ENCODE results near the gene SPG7.
A peak's percentile ranks its signal among the peaks of the same experiment; 100 is the strongest.

SPG7 gene

GRCh38 chr16:89473791-89474414 is 34.3 kb upstream of the SPG7 start:
- TF ChIP-seq EZH2 (IDR thresholded peaks at IDR 0.05; ENCODE audit: borderline replicate concordance, low read depth, low read length, severe bottlenecking): no peak
- no peak for TF ChIP-seq CTCF (IDR thresholded peaks at IDR 0.05; ENCODE audit: borderline replicate concordance, extremely low read depth, low read length, poor library complexity, severe bottlenecking)
- H2AFZ ChIP-seq (ENCODE audit: low read depth, low read length): no peak overlapping the region
- H3K27ac ChIP-seq (ENCODE audit: low read length): no peak overlapping the region
- peaks cover 45% of the 10 kb centered on the region for H3K36me3 ChIP-seq (ENCODE audit: insufficient read depth, low read length)
- no peaks in the 10 kb centered on the region for H3K9me3 ChIP-seq (ENCODE audit: insufficient read depth, low read length, severe bottlenecking)
- H3K4me3 ChIP-seq (ENCODE audit: low read depth in 1 of 2, low read length in 2 of 2): no peak overlapping the region
- H3K79me2 ChIP-seq (ENCODE audit: insufficient read depth, low read length): peaks cover 100% of the 10 kb centered on the region
- no peak overlapping the region for H3K4me2 ChIP-seq (ENCODE audit: insufficient read depth, low read length)
- peaks cover 30% of the 10 kb centered on the region for H3K4me1 ChIP-seq (ENCODE audit: insufficient read depth, low read length)
- H3K27me3 ChIP-seq (ENCODE audit: insufficient read depth, low read length, poor library complexity): no peaks in the 10 kb centered on the region
- no peak overlapping the region for H3K9ac ChIP-seq (ENCODE audit: low read depth, low read length)
- peak; percentile 64 for ATAC-seq (ENCODE audit: insufficient read depth, low read depth)
- H4K20me1 ChIP-seq (ENCODE audit: insufficient read depth, low read length): peaks cover 97% of the 10 kb centered on the region
- peak; percentile 48 for DNase-seq

GRCh38 chr16:89475144-89475543 is 33.1 kb upstream of the SPG7 start:
- DNase-seq: no peak
- no peak for TF ChIP-seq EZH2 (IDR thresholded peaks at IDR 0.05; ENCODE audit: borderline replicate concordance, low read depth, low read length, severe bottlenecking)
- TF ChIP-seq CTCF (IDR thresholded peaks at IDR 0.05; ENCODE audit: borderline replicate concordance, extremely low read depth, low read length, poor library complexity, severe bottlenecking): no peak
- no peak overlapping the region for H3K27ac ChIP-seq (ENCODE audit: low read length)
- H3K27me3 ChIP-seq (ENCODE audit: insufficient read depth, low read length, poor library complexity): no peaks in the 10 kb centered on the region
- H3K9me3 ChIP-seq (ENCODE audit: insufficient read depth, low read length, severe bottlenecking): no peaks in the 10 kb centered on the region
- peaks cover 100% of the 10 kb centered on the region for H3K79me2 ChIP-seq (ENCODE audit: insufficient read depth, low read length)
- no peak overlapping the region for H2AFZ ChIP-seq (ENCODE audit: low read depth, low read length)
- no peak overlapping the region for H3K4me3 ChIP-seq (ENCODE audit: low read depth in 1 of 2, low read length in 2 of 2)
- peaks cover 30% of the 10 kb centered on the region for H3K4me1 ChIP-seq (ENCODE audit: insufficient read depth, low read length)
- no peak overlapping the region for H3K9ac ChIP-seq (ENCODE audit: low read depth, low read length)
- no peak for ATAC-seq (ENCODE audit: insufficient read depth, low read depth)
- peaks cover 89% of the 10 kb centered on the region for H4K20me1 ChIP-seq (ENCODE audit: insufficient read depth, low read length)
- H3K36me3 ChIP-seq (ENCODE audit: insufficient read depth, low read length): peaks cover 45% of the 10 kb centered on the region
- peak overlapping the region; percentile 8 for H3K4me2 ChIP-seq (ENCODE audit: insufficient read depth, low read length)

- H3K79me2 ChIP-seq (ENCODE audit: insufficient read depth, low read length): peaks cover 100% of the 10 kb centered on the region
- H3K27me3 ChIP-seq (ENCODE audit: insufficient read depth, low read length, poor library complexity): no peaks in the 10 kb centered on the region
- H3K27ac ChIP-seq (ENCODE audit: low read length): no peak overlapping the region
- H3K9ac ChIP-seq (ENCODE audit: low read depth, low read length): no peak overlapping the region
- DNase-seq: no peak
- no peak overlapping the region for H2AFZ ChIP-seq (ENCODE audit: low read depth, low read length)
- no peak for ATAC-seq (ENCODE audit: insufficient read depth, low read depth)
- peaks cover 34% of the 10 kb centered on the region for H3K4me1 ChIP-seq (ENCODE audit: insufficient read depth, low read length)
- no peaks in the 10 kb centered on the region for H3K9me3 ChIP-seq (ENCODE audit: insufficient read depth, low read length, severe bottlenecking)
- H3K36me3 ChIP-seq (ENCODE audit: insufficient read depth, low read length): peaks cover 49% of the 10 kb centered on the region
- H3K4me3 ChIP-seq (ENCODE audit: low read depth in 1 of 2, low read length in 2 of 2): no peak overlapping the region
- no peak overlapping the region for H3K4me2 ChIP-seq (ENCODE audit: insufficient read depth, low read length)
- TF ChIP-seq CTCF (IDR thresholded peaks at IDR 0.05; ENCODE audit: borderline replicate concordance, extremely low read depth, low read length, poor library complexity, severe bottlenecking) (no peak), EZH2 (IDR thresholded peaks at IDR 0.05; ENCODE audit: borderline replicate concordance, low read depth, low read length, severe bottlenecking) (no peak)
- peaks cover 89% of the 10 kb centered on the region for H4K20me1 ChIP-seq (ENCODE audit: insufficient read depth, low read length)
Measured at GRCh38 chr16:89476379-89476778, 31.8 kb upstream of the SPG7 start.
